ENCODE results near the gene WIZ.

The WIZ gene

GRCh38 chr19:15379083-15379998, 70.4 kb downstream of the WIZ start, which contains the start of gene AKAP8 (continued):
- TF ChIP-seq SP2 (tag by site-specific recombination; IDR thresholded peaks at IDR 0.05) (peak; percentile 87), KLF9 (tag by site-specific recombination; IDR thresholded peaks at IDR 0.05; ENCODE audit: low read depth) (peak; percentile 33), ZBTB11 (tag by site-specific recombination; conservative IDR thresholded peaks at IDR 0.05; ENCODE audit: low read depth) (peak; percentile 83), ZNF148 (tag by site-specific recombination; IDR thresholded peaks at IDR 0.05; ENCODE audit: borderline replicate concordance) (no peak), ZNF530 (tag by site-specific recombination; IDR thresholded peaks at IDR 0.05; ENCODE audit: low read depth) (no peak), ZBTB7A (tag by site-specific recombination; IDR thresholded peaks at IDR 0.05; ENCODE audit: low read depth) (peak; percentile 8; the same call in 1 of the 2 replicates), IKZF3 (tag by site-specific recombination; IDR thresholded peaks at IDR 0.05) (no peak), ZNF433 (tag by site-specific recombination; IDR thresholded peaks at IDR 0.05; ENCODE audit: low read depth) (no peak), ZBTB21 (tag by site-specific recombination; IDR thresholded peaks at IDR 0.05) (no peak), ZNF10 (tag by site-specific recombination; IDR thresholded peaks at IDR 0.05) (peak; percentile 89), ZNF274 (IDR thresholded peaks at IDR 0.05; ENCODE audit: low read length) (no peak), ZNF274 (tag by site-specific recombination; IDR thresholded peaks at IDR 0.05; ENCODE audit: borderline replicate concordance) (no peak), ZNF624 (tag by site-specific recombination; IDR thresholded peaks at IDR 0.05) (no peak), YY2 (tag by site-specific recombination; IDR thresholded peaks at IDR 0.05) (peak; percentile 54), ZNF544 (tag by site-specific recombination; IDR thresholded peaks at IDR 0.05) (no peak), ZNF416 (tag by site-specific recombination; IDR thresholded peaks at IDR 0.05) (no peak), KLF10 (tag by site-specific recombination; IDR thresholded peaks at IDR 0.05) (0 out of 2 replicates have a peak, but pooled peaks have one; percentile 26), ZNF596 (tag by site-specific recombination; IDR thresholded peaks at IDR 0.05) (0 out of 2 replicates have a peak, but pooled peaks have one; percentile 16), ZSCAN18 (tag by site-specific recombination; IDR thresholded peaks at IDR 0.05) (no peak), ZNF571 (tag by site-specific recombination; IDR thresholded peaks at IDR 0.05) (no peak)
- TF ChIP-seq, protein P1, sequence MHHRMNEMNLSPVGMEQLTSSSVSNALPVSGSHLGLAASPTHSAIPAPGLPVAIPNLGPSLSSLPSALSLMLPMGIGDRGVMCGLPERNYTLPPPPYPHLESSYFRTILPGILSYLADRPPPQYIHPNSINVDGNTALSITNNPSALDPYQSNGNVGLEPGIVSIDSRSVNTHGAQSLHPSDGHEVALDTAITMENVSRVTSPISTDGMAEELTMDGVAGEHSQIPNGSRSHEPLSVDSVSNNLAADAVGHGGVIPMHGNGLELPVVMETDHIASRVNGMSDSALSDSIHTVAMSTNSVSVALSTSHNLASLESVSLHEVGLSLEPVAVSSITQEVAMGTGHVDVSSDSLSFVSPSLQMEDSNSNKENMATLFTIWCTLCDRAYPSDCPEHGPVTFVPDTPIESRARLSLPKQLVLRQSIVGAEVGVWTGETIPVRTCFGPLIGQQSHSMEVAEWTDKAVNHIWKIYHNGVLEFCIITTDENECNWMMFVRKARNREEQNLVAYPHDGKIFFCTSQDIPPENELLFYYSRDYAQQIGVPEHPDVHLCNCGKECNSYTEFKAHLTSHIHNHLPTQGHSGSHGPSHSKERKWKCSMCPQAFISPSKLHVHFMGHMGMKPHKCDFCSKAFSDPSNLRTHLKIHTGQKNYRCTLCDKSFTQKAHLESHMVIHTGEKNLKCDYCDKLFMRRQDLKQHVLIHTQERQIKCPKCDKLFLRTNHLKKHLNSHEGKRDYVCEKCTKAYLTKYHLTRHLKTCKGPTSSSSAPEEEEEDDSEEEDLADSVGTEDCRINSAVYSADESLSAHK (tag by site-specific recombination; IDR thresholded peaks at IDR 0.05): no peak
- TF ChIP-seq, protein P2, sequence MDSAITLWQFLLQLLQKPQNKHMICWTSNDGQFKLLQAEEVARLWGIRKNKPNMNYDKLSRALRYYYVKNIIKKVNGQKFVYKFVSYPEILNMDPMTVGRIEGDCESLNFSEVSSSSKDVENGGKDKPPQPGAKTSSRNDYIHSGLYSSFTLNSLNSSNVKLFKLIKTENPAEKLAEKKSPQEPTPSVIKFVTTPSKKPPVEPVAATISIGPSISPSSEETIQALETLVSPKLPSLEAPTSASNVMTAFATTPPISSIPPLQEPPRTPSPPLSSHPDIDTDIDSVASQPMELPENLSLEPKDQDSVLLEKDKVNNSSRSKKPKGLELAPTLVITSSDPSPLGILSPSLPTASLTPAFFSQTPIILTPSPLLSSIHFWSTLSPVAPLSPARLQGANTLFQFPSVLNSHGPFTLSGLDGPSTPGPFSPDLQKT (IDR thresholded peaks at IDR 0.05; ENCODE audit: borderline replicate concordance, low read depth, low read length): no peak
- TF ChIP-seq, protein P3, sequence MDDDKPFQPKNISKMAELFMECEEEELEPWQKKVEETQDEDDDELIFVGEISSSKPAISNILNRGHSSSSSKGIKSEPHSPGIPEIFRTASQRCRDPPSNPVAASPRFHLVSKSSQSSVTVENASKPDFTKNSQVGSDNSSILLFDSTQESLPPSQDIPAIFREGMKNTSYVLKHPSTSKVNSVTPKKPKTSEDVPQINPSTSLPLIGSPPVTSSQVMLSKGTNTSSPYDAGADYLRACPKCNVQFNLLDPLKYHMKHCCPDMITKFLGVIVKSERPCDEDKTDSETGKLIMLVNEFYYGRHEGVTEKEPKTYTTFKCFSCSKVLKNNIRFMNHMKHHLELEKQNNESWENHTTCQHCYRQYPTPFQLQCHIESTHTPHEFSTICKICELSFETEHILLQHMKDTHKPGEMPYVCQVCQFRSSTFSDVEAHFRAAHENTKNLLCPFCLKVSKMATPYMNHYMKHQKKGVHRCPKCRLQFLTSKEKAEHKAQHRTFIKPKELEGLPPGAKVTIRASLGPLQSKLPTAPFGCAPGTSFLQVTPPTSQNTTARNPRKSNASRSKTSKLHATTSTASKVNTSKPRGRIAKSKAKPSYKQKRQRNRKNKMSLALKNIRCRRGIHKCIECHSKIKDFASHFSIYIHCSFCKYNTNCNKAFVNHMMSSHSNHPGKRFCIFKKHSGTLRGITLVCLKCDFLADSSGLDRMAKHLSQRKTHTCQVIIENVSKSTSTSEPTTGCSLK (tag by site-specific recombination; IDR thresholded peaks at IDR 0.05): no peak
- TF ChIP-seq, protein P4, sequence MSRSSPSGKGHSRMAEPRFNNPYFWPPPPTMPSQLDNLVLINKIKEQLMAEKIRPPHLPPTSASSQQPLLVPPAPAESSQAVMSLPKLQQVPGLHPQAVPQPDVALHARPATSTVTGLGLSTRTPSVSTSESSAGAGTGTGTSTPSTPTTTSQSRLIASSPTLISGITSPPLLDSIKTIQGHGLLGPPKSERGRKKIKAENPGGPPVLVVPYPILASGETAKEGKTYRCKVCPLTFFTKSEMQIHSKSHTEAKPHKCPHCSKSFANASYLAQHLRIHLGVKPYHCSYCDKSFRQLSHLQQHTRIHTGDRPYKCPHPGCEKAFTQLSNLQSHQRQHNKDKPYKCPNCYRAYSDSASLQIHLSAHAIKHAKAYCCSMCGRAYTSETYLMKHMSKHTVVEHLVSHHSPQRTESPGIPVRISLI (tag by site-specific recombination; IDR thresholded peaks at IDR 0.05): no peak

All from HEK293 (cell line).